OCI-LY3 (cell line): Measurements from ENCODE around the gene TRAPPC14.

ENCODE experiments used
- H2AFZ ChIP-seq: fragments of 200-600, 300-600 bp; shearing (Covaris generic); 2 replicates; pipeline ENCODE4 v1.6.0; 2014; ENCODE audit warnings: antibody characterized with exemption, low read depth, low read length
- H3K27ac ChIP-seq: fragments of 200-600, 300-600 bp; sonication (generic); 2 replicates; pipeline ENCODE4 v1.5.1; 2014; ENCODE audit warnings: mild to moderate bottlenecking, low read length, moderate library complexity, mixed read lengths
- H3K27me3 ChIP-seq: fragments of 200-600, 300-600 bp; sonication (generic); 2 replicates; pipeline ENCODE4 v1.6.1; 2014; ENCODE audit warnings: low read depth, low read length, mixed read lengths
- H3K36me3 ChIP-seq: fragments of 200-600, 300-600 bp; sonication (generic); replicated peaks from 2 replicates; pipeline ENCODE3; 2014; ENCODE audit warnings: low read depth, low read length, mixed read lengths
- H3K4me1 ChIP-seq: fragments of 300-600, 200-600 bp; sonication (generic); 2 replicates; pipeline ENCODE4 v1.6.1; 2014; ENCODE audit warnings: low read length, mixed read lengths
- H3K4me2 ChIP-seq: fragments of 200-600, 300-600 bp; sonication (generic); 2 replicates; pipeline ENCODE4 v1.6.1; 2014; ENCODE audit warnings: low read length, mixed read lengths
- H3K4me3 ChIP-seq: fragments of 300-600, 200-600 bp; sonication (generic); 2 replicates; pipeline ENCODE4 v1.5.1; 2014; ENCODE audit warnings: antibody characterized with exemption, mild to moderate bottlenecking, low read length, moderate library complexity
- H3K79me2 ChIP-seq: fragments of 300-600, 200-600 bp; shearing (Covaris generic); 2 replicates; pipeline ENCODE4 v1.6.1; 2014; ENCODE audit warnings: mild to moderate bottlenecking, low read length, mixed read lengths
- H3K9ac ChIP-seq: fragments of 300-600, 200-600 bp; shearing (Covaris generic); 2 replicates; pipeline ENCODE4 v1.6.0; 2014; ENCODE audit warnings: mild to moderate bottlenecking, low read length, moderate library complexity
- H3K9me3 ChIP-seq: fragments of 200-600, 300-600 bp; shearing (Covaris generic); 2 replicates; pipeline ENCODE4 v1.6.1; 2014; ENCODE audit warnings: low read length, mixed read lengths; ENCODE audit not compliant: insufficient read depth
- H4K20me1 ChIP-seq: fragments of 200-600, 300-600 bp; sonication (generic); 2 replicates; pipeline ENCODE4 v1.6.1; 2016; ENCODE audit warnings: low read length, mixed read lengths; ENCODE audit not compliant: insufficient read depth
- EZH2phosphoT487 ChIP-seq: fragments of 200-600 bp; shearing (Covaris generic); IDR thresholded peaks from 2 replicates; pipeline ENCODE4 v1.6.1; 2018; ENCODE audit warnings: antibody characterized with exemption, mixed run types, low read depth
- TF ChIP-seq, protein P1 (sequence below): fragments of 200-600, 300-600 bp; sonication (generic); IDR thresholded peaks from 2 replicates; pipeline ENCODE4 v1.5.1; 2014; ENCODE audit warnings: antibody characterized with exemption, low read length, low read depth

Gene TRAPPC14

DNA sequence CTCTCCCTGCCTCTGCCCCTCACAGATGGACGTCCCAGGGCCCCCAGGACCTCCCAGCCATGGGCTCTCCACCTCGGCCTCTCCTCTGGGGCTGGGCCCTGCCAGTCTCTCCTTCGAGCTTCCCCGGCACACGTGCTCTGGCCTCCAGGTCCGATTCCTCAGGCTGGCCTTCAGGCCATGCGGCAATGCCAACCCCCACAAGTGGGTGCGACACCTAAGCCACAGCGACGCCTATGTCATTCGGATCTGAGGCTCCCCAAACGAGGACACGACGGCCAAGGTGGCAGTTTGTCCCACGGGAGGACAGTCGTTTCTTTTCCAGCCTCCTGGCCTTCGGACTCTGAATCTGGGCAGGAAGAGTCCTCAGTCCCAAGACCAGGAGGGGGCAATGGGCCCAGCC is 51.9 kb downstream of the TRAPPC14 start:
- TF ChIP-seq, protein P1, sequence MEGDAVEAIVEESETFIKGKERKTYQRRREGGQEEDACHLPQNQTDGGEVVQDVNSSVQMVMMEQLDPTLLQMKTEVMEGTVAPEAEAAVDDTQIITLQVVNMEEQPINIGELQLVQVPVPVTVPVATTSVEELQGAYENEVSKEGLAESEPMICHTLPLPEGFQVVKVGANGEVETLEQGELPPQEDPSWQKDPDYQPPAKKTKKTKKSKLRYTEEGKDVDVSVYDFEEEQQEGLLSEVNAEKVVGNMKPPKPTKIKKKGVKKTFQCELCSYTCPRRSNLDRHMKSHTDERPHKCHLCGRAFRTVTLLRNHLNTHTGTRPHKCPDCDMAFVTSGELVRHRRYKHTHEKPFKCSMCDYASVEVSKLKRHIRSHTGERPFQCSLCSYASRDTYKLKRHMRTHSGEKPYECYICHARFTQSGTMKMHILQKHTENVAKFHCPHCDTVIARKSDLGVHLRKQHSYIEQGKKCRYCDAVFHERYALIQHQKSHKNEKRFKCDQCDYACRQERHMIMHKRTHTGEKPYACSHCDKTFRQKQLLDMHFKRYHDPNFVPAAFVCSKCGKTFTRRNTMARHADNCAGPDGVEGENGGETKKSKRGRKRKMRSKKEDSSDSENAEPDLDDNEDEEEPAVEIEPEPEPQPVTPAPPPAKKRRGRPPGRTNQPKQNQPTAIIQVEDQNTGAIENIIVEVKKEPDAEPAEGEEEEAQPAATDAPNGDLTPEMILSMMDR: no peak
- no peak for TF ChIP-seq EZH2phosphoT487
- no peaks in the 10 kb centered on the region for H3K9me3 ChIP-seq
- H3K9ac ChIP-seq: no peak overlapping the region
- H3K4me2 ChIP-seq: no peak overlapping the region
- no peak overlapping the region for H2AFZ ChIP-seq
- H3K4me3 ChIP-seq: no peak overlapping the region
- H3K27me3 ChIP-seq: no peaks in the 10 kb centered on the region
- peaks cover 6% of the 10 kb centered on the region for H3K4me1 ChIP-seq
- H3K79me2 ChIP-seq: peaks cover 8% of the 10 kb centered on the region
- no peaks in the 10 kb centered on the region for H4K20me1 ChIP-seq
- peaks cover 24% of the 10 kb centered on the region for H3K36me3 ChIP-seq
- no peak overlapping the region for H3K27ac ChIP-seq

DNA sequence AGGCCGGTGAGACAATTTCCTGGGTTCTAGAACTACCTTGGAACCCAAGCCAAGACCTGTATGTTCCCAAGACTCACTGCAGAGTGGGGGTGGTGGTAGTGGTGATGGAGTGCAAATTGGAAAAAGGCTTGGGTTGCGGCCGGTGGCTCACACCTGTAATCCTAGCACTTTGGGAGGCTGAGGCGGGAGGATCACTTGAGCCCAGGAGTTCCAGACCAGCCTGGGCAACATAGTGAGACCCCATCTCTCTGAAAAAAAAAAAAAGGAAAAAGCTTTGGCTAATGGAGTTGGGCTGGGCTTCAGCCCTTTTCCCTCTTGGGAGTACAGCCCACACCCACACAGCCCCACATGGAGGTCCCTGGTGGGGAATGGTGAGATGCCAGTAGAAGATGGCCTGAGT is 53.0 kb downstream of the TRAPPC14 start:
- no peaks in the 10 kb centered on the region for H4K20me1 ChIP-seq
- H3K9ac ChIP-seq: no peak overlapping the region
- peaks cover 6% of the 10 kb centered on the region for H3K4me1 ChIP-seq
- H3K27ac ChIP-seq: no peak overlapping the region
- no peak overlapping the region for H3K4me2 ChIP-seq
- no peaks in the 10 kb centered on the region for H3K9me3 ChIP-seq
- no peak overlapping the region for H3K4me3 ChIP-seq
- H2AFZ ChIP-seq: no peak overlapping the region
- TF ChIP-seq EZH2phosphoT487: no peak
- TF ChIP-seq, protein P1: no peak
- peaks cover 17% of the 10 kb centered on the region for H3K36me3 ChIP-seq
- peaks cover 15% of the 10 kb centered on the region for H3K79me2 ChIP-seq
- H3K27me3 ChIP-seq: no peaks in the 10 kb centered on the region
